OCI-LY7 (cell line): ENCODE measurements around the gene FBXW8.
A peak's percentile ranks its signal among the peaks of the same experiment; 100 is the strongest.

Source experiments
- CTCF ChIP-seq: fragments of 200-600 bp; sonication (generic); conservative IDR thresholded peaks from 2 replicates; pipeline ENCODE4 v1.5.1; 2014; ENCODE audit warnings: mild to moderate bottlenecking, antibody characterized with exemption, low read length, moderate library complexity, mixed read lengths
- EZH2phosphoT487 ChIP-seq: fragments of 200-600 bp; sonication (generic); IDR thresholded peaks from 2 replicates; pipeline ENCODE4 v1.6.1; 2018; ENCODE audit warnings: low read depth, borderline replicate concordance, mild to moderate bottlenecking, mixed run types, antibody characterized with exemption, low read length, moderate library complexity, mixed read lengths

GRCh38 chr12:117025481-117026151 is 114.9 kb downstream of the FBXW8 start:
- TF ChIP-seq CTCF: peak; percentile 98
- TF ChIP-seq EZH2phosphoT487: no peak
